SIG-M5 treated with dmso at 0.1 percent for 504 hours (cell line): ENCODE data around the gene COQ4.

Experiments
- DNase-seq: peaks from one replicate; lab custom pipeline; 2025; ENCODE audit not compliant: unreplicated experiment; lab: John Stamatoyannopoulos, UW

COQ4 gene

GRCh38 chr9:128340691-128341434 is 18.2 kb downstream of the COQ4 start:
- DNase-seq, result no peak

- DNase-seq, result peak; percentile 72
Measured at GRCh38 chr9:128341435-128341849, 18.8 kb downstream of the COQ4 start.

- no peak for DNase-seq
Measured at GRCh38 chr9:128342971-128343680, 20.5 kb downstream of the COQ4 start.

GRCh38 chr9:128343855-128344254 is 21.2 kb downstream of the COQ4 start:
- no peak for DNase-seq

GRCh38 chr9:128344931-128345605 is 22.4 kb downstream of the COQ4 start:
- no peak for DNase-seq

GRCh38 chr9:128349125-128349524 is 26.5 kb downstream of the COQ4 start:
- DNase-seq, result no peak

GRCh38 chr9:128349772-128350171 is 27.1 kb downstream of the COQ4 start:
- no peak for DNase-seq

- DNase-seq, result no peak
Measured at GRCh38 chr9:128355451-128355850, 32.8 kb downstream of the COQ4 start.

- no peak for DNase-seq
Measured at GRCh38 chr9:128358090-128358489, 35.5 kb downstream of the COQ4 start.

GRCh38 chr9:128358861-128359260 is 36.2 kb downstream of the COQ4 start:
- no peak for DNase-seq

GRCh38 chr9:128360826-128361225 is 38.2 kb downstream of the COQ4 start:
- DNase-seq, result no peak

GRCh38 chr9:128361296-128361985 is 38.8 kb downstream of the COQ4 start:
- no peak for DNase-seq

- peak; percentile 71 for DNase-seq
Measured at GRCh38 chr9:128361986-128362646, 39.5 kb downstream of the COQ4 start.

- no peak for DNase-seq
Measured at GRCh38 chr9:128362774-128363173, 40.1 kb downstream of the COQ4 start.

GRCh38 chr9:128365525-128365924 is 42.9 kb downstream of the COQ4 start:
- DNase-seq, result no peak

GRCh38 chr9:128369024-128369706 is 46.5 kb downstream of the COQ4 start:
- DNase-seq, result no peak

GRCh38 chr9:128370367-128370751 is 47.7 kb downstream of the COQ4 start:
- DNase-seq, result no peak

- DNase-seq, result peak; percentile 94
Measured at GRCh38 chr9:128370752-128371629, 48.4 kb downstream of the COQ4 start, which contains the start of gene URM1. URM1 (plus strand) TSS chr9:128371374; CDS start chr9:128371381, 7 bp downstream.

GRCh38 chr9:128371630-128372117 is 49.0 kb downstream of the COQ4 start:
- no peak for DNase-seq
